ENCODE measurements around the gene NMRK1. TPM values are rescaled to one million over a fixed set of nuclear protein-coding genes. Genes with fewer than 3 reads are reported as not detected.

The NMRK1 gene
- total and polyA plus RNA-seq, 2 of the 13 experiments (the other 11 are each of a cell fraction or from before 2014, with no cell fraction given) = 9.1 to 12.9 TPM

DNA sequence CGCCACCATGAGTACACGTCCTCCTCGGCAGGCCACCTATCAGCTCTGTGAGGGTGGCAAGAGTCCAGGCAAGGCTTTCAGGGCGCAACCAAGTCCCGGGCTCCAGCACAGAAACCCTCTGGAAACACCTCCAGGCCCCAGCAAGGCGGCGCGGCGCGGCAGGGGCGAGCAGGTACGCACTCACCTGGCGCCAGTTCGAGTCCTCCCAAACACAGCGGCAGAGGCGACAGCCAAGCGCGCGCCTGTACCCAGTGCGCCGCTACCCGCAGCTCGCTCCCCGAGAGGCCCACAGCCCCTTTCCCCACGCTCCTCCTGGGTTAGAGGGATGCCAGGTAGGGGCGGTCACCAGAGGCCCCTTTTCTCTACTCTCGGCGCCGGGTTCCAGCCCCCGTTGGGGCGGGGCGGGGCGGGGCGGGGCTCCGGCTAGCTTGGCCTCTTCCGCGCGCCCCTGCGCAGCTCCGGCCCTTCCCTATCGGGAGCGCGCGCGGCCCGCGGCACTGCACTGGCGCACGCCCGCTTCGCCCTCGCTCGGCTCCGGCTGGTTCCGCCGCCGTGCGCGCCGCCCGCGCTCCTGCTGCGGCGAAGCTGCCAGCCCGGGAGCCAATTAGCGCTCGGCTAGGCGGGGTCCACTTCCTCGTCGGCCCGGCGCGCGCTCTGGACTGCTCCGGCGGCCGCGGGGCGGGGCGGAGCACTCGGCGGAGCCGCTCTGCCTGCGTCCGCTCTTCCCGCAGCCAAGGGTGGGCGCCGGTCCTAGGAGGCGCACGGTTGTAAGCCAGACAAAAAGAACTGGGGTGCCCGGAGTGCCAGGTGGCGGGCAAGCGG, at the start of gene NMRK1, which contains the start of gene OSTF1 (continued):
- TF ChIP-seq, protein P1, sequence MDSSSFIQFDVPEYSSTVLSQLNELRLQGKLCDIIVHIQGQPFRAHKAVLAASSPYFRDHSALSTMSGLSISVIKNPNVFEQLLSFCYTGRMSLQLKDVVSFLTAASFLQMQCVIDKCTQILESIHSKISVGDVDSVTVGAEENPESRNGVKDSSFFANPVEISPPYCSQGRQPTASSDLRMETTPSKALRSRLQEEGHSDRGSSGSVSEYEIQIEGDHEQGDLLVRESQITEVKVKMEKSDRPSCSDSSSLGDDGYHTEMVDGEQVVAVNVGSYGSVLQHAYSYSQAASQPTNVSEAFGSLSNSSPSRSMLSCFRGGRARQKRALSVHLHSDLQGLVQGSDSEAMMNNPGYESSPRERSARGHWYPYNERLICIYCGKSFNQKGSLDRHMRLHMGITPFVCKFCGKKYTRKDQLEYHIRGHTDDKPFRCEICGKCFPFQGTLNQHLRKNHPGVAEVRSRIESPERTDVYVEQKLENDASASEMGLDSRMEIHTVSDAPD (CRISPR knock-in tag; IDR thresholded peaks at IDR 0.05) = 0 out of 2 replicates have a peak, but pooled peaks have one; percentile 43
- no peak for TF ChIP-seq FOXA3 (CRISPR knock-in tag; IDR thresholded peaks at IDR 0.05)
- peak; percentile 75 for TF ChIP-seq ZNF292 (CRISPR knock-in tag; IDR thresholded peaks at IDR 0.05; ENCODE audit: borderline replicate concordance, low read depth)
- TF ChIP-seq KLF12 (CRISPR knock-in tag; IDR thresholded peaks at IDR 0.05; ENCODE audit: borderline replicate concordance) = peak; percentile 30; the same call in 1 of the 2 replicates
- 0 out of 2 replicates have a peak, but pooled peaks have one; percentile 30 for TF ChIP-seq ZNF350 (CRISPR knock-in tag; IDR thresholded peaks at IDR 0.05; ENCODE audit: borderline replicate concordance, low read depth)
- no peak for TF ChIP-seq AKAP8 (CRISPR knock-in tag; IDR thresholded peaks at IDR 0.05)
- TF ChIP-seq TBP (CRISPR knock-in tag; IDR thresholded peaks at IDR 0.05) = no peak
- TF ChIP-seq ZNF773 (CRISPR knock-in tag; IDR thresholded peaks at IDR 0.05; ENCODE audit: borderline replicate concordance) = 0 out of 2 replicates have a peak, but pooled peaks have one; percentile 56
- no peak for TF ChIP-seq ZNF564 (CRISPR knock-in tag; IDR thresholded peaks at IDR 0.05)
- TF ChIP-seq SP2 (CRISPR knock-in tag; IDR thresholded peaks at IDR 0.05) = peak; percentile 34
- TF ChIP-seq NFE2L1 (CRISPR knock-in tag; IDR thresholded peaks at IDR 0.05; ENCODE audit: borderline replicate concordance) = no peak
- no peak for TF ChIP-seq MTA3 (CRISPR knock-in tag; IDR thresholded peaks at IDR 0.05)
- TF ChIP-seq NONO (IDR thresholded peaks at IDR 0.05) = no peak
- peak; percentile 76 for TF ChIP-seq NONO (CRISPR knock-in tag; conservative IDR thresholded peaks at IDR 0.05)
- TF ChIP-seq MTF1 (CRISPR knock-in tag; IDR thresholded peaks at IDR 0.05) = no peak
- TF ChIP-seq GABPB1 (CRISPR knock-in tag; IDR thresholded peaks at IDR 0.05) = peak; percentile 65
- TF ChIP-seq ZNF20 (CRISPR knock-in tag; IDR thresholded peaks at IDR 0.05) = no peak
- no peak for TF ChIP-seq SP1 (IDR thresholded peaks at IDR 0.05)
- TF ChIP-seq SP1 (CRISPR knock-in tag; IDR thresholded peaks at IDR 0.05) = no peak
- peak; percentile 57; the same call in 1 of the 2 replicates for TF ChIP-seq ZFY (CRISPR knock-in tag; IDR thresholded peaks at IDR 0.05)
- peak; percentile 30; the same call in 1 of the 2 replicates for TF ChIP-seq ZNF274 (CRISPR knock-in tag; IDR thresholded peaks at IDR 0.05)
- 0 out of 2 replicates have a peak, but pooled peaks have one; percentile 67 for TF ChIP-seq ZNF234 (CRISPR knock-in tag; conservative IDR thresholded peaks at IDR 0.05)
- TF ChIP-seq ZNF761 (CRISPR knock-in tag; conservative IDR thresholded peaks at IDR 0.05) = no peak
- 0 out of 2 replicates have a peak, but pooled peaks have one; percentile 30 for TF ChIP-seq ZNF589 (CRISPR knock-in tag; conservative IDR thresholded peaks at IDR 0.05)
- no peak for TF ChIP-seq PPARG (CRISPR knock-in tag; conservative IDR thresholded peaks at IDR 0.05)
- TF ChIP-seq SP4 (CRISPR knock-in tag; IDR thresholded peaks at IDR 0.05) = peak; percentile 32; the same call in 1 of the 2 replicates

Data from HepG2 (cell line).